Measurements from ENCODE around the gene IL1RL1.

DNA sequence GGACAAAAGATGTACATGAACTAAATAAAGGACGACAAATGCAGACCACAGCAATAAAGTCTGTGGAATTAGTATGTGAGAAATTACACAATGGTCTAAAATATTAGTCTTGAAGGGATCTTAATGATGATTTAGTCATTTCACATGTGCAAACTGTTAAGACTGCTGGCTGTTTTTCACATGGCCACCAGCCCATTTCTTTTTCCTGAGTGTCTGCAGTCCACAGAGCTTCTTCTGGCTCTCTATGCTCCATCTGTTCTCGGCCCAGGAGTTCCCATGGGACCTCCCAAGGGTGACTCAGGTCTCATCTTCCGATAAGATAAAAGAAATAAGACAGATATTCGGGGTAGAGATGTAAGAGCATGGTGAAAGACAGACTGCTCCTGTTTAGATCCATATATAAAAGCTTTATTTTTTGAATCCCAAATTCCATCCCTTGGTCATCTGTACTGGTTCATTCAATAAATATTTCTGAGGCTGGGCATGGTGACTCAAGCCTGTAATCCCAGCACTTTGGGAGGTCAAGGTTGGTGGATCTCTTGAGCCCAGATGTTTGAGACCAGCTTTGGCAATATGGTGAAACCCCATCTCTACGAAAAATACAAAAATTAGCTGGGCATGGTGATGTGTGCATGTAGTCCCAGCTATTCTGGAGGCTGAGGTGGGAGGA, 20.1 kb downstream of the IL1RL1 start:
- no peak for TF ChIP-seq POLR2A (IDR thresholded peaks at IDR 0.05)
- TF ChIP-seq, protein P1, sequence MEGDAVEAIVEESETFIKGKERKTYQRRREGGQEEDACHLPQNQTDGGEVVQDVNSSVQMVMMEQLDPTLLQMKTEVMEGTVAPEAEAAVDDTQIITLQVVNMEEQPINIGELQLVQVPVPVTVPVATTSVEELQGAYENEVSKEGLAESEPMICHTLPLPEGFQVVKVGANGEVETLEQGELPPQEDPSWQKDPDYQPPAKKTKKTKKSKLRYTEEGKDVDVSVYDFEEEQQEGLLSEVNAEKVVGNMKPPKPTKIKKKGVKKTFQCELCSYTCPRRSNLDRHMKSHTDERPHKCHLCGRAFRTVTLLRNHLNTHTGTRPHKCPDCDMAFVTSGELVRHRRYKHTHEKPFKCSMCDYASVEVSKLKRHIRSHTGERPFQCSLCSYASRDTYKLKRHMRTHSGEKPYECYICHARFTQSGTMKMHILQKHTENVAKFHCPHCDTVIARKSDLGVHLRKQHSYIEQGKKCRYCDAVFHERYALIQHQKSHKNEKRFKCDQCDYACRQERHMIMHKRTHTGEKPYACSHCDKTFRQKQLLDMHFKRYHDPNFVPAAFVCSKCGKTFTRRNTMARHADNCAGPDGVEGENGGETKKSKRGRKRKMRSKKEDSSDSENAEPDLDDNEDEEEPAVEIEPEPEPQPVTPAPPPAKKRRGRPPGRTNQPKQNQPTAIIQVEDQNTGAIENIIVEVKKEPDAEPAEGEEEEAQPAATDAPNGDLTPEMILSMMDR (IDR thresholded peaks at IDR 0.05): no peak

All from body of pancreas (tissue), 4 donors.